SJCRH30 (cell line): ENCODE data around the gene PRR33. TPM values are rescaled to one million over a fixed set of nuclear protein-coding genes. Genes with fewer than 3 reads are reported as not detected.

ENCODE experiments used
- DNase-seq, 2 experiments: peaks; one replicate each; pipeline ENCODE4 v3.0.0-alpha.2; 2015 to 2020
- H3K27ac ChIP-seq: fragments of 250-450 bp; sonication (Bioruptor Pico); 2 replicates; pipeline ENCODE4 v1.5.1; 2020; ENCODE audit warnings: mild to moderate bottlenecking, moderate library complexity
- H3K27me3 ChIP-seq: fragments of 250-450 bp; sonication (Bioruptor Pico); 2 replicates; pipeline ENCODE4 v1.5.1; 2020; ENCODE audit warnings: mild to moderate bottlenecking, moderate library complexity
- H3K36me3 ChIP-seq: fragments of 250-450 bp; sonication (Bioruptor Pico); 2 replicates; pipeline ENCODE4 v1.5.1; 2020; ENCODE audit warnings: mild to moderate bottlenecking, moderate library complexity
- H3K4me1 ChIP-seq: fragments of 250-450 bp; sonication (Bioruptor Pico); 2 replicates; pipeline ENCODE4 v1.5.1; 2020; ENCODE audit warnings: mild to moderate bottlenecking, moderate library complexity
- H3K4me3 ChIP-seq: fragments of 250-450 bp; sonication (Bioruptor Pico); 2 replicates; pipeline ENCODE4 v1.5.1; 2020; ENCODE audit warnings: mild to moderate bottlenecking, moderate library complexity
- H3K9me3 ChIP-seq: fragments of 250-450 bp; sonication (Bioruptor Pico); replicated peaks from 2 replicates; pipeline ENCODE4 v1.5.1; 2020; ENCODE audit warnings: mild to moderate bottlenecking, moderate library complexity
- total RNA-seq: library from RNA; depleted of rRNA; stranded (reverse); fragments of >200 nt; shearing (Covaris generic); gene quantifications from 2 replicates; pipeline ENCODE4 v1.2.3, GENCODE V29; 2014

The PRR33 gene
- total RNA-seq, 1 experiment from 2014 or later, result 0.02 TPM

- H3K27ac ChIP-seq, result no peak overlapping the region
- H3K9me3 ChIP-seq, result no peaks in the 10 kb centered on the region
- H3K4me1 ChIP-seq, result 0 out of 2 replicates have a peak, but pooled peaks cover 4% of the 10 kb centered on the region
- no peak for DNase-seq
- peaks cover 6% of the 10 kb centered on the region; the same call in 1 of the 2 replicates for H3K27me3 ChIP-seq
- no peak overlapping the region for H3K4me3 ChIP-seq
- H3K36me3 ChIP-seq, result no peaks in the 10 kb centered on the region
Observed at GRCh38 chr11:1931341-1932104, 39.8 kb upstream of the PRR33 start.

- H3K4me1 ChIP-seq, result 0 out of 2 replicates have a peak, but pooled peaks cover 4% of the 10 kb centered on the region
Observed at GRCh38 chr11:1930462-1930830, 38.8 kb upstream of the PRR33 start.

GRCh38 chr11:1929621-1930461 lies 38.1 kb upstream of the PRR33 start:
- H3K27ac ChIP-seq, result no peak overlapping the region
- 0 out of 2 replicates have a peak, but pooled peaks cover 4% of the 10 kb centered on the region for H3K4me1 ChIP-seq
- H3K9me3 ChIP-seq, result no peaks in the 10 kb centered on the region
- H3K4me3 ChIP-seq, result no peak overlapping the region
- peaks cover 3% of the 10 kb centered on the region; the same call in 1 of the 2 replicates for H3K27me3 ChIP-seq
- no peak for DNase-seq
- H3K36me3 ChIP-seq, result no peaks in the 10 kb centered on the region

More at GRCh38 chr11:1930462-1930830, 38.8 kb upstream of the PRR33 start:
- Histone ChIP-seq H3K27me3 (peaks cover 3% of the 10 kb centered on the region; the same call in 1 of the 2 replicates), H3K4me3 (no peak overlapping the region), H3K36me3 (no peaks in the 10 kb centered on the region), H3K9me3 (no peaks in the 10 kb centered on the region), H3K27ac (no peak overlapping the region)
- no peak for DNase-seq

- no peak overlapping the region for H3K27ac ChIP-seq
- DNase-seq, result no peak
- no peak overlapping the region for H3K4me3 ChIP-seq
- 0 out of 2 replicates have a peak, but pooled peaks cover 4% of the 10 kb centered on the region for H3K4me1 ChIP-seq
- no peaks in the 10 kb centered on the region for H3K27me3 ChIP-seq
- H3K36me3 ChIP-seq, result no peaks in the 10 kb centered on the region
- H3K9me3 ChIP-seq, result no peaks in the 10 kb centered on the region
Observed at GRCh38 chr11:1928891-1929541, 37.3 kb upstream of the PRR33 start.

GRCh38 chr11:1928470-1928890 lies 36.8 kb upstream of the PRR33 start:
- H3K27me3 ChIP-seq, result no peaks in the 10 kb centered on the region
- no peaks in the 10 kb centered on the region for H3K9me3 ChIP-seq
- 0 out of 2 replicates have a peak, but pooled peaks cover 4% of the 10 kb centered on the region for H3K4me1 ChIP-seq
- no peak for DNase-seq
- no peaks in the 10 kb centered on the region for H3K36me3 ChIP-seq
- H3K4me3 ChIP-seq, result no peak overlapping the region
- no peak overlapping the region for H3K27ac ChIP-seq

GRCh38 chr11:1927848-1928469 lies 36.3 kb upstream of the PRR33 start:
- H3K27me3 ChIP-seq, result no peaks in the 10 kb centered on the region
- no peak for DNase-seq
- H3K27ac ChIP-seq, result no peak overlapping the region
- no peak overlapping the region for H3K4me3 ChIP-seq
- H3K36me3 ChIP-seq, result no peaks in the 10 kb centered on the region
- no peaks in the 10 kb centered on the region for H3K9me3 ChIP-seq
- H3K4me1 ChIP-seq, result peaks cover 6% of the 10 kb centered on the region; the same call in 1 of the 2 replicates

GRCh38 chr11:1927026-1927847 lies 35.5 kb upstream of the PRR33 start:
- H3K9me3 ChIP-seq, result no peaks in the 10 kb centered on the region
- DNase-seq, result no peak
- no peak overlapping the region for H3K27ac ChIP-seq
- H3K4me3 ChIP-seq, result no peak overlapping the region
- H3K36me3 ChIP-seq, result no peaks in the 10 kb centered on the region
- H3K27me3 ChIP-seq, result no peaks in the 10 kb centered on the region
- H3K4me1 ChIP-seq, result peaks cover 13% of the 10 kb centered on the region

GRCh38 chr11:1926156-1927025 lies 34.7 kb upstream of the PRR33 start:
- no peak for DNase-seq
- H3K27ac ChIP-seq, result no peak overlapping the region
- peaks cover 20% of the 10 kb centered on the region for H3K4me1 ChIP-seq
- H3K36me3 ChIP-seq, result no peaks in the 10 kb centered on the region
- no peak overlapping the region for H3K4me3 ChIP-seq
- H3K9me3 ChIP-seq, result no peaks in the 10 kb centered on the region
- H3K27me3 ChIP-seq, result no peaks in the 10 kb centered on the region

- Histone ChIP-seq H3K9me3 (no peaks in the 10 kb centered on the region), H3K27me3 (no peaks in the 10 kb centered on the region), H3K4me1 (peaks cover 27% of the 10 kb centered on the region), H3K36me3 (no peaks in the 10 kb centered on the region), H3K27ac (no peak overlapping the region), H3K4me3 (no peak overlapping the region)
- no peak for DNase-seq
Observed at GRCh38 chr11:1925373-1926155, 33.9 kb upstream of the PRR33 start.

- H3K36me3 ChIP-seq, result no peaks in the 10 kb centered on the region
- DNase-seq, result no peak
Observed at GRCh38 chr11:1924646-1925372, 33.1 kb upstream of the PRR33 start.

GRCh38 chr11:1924181-1924580 lies 32.5 kb upstream of the PRR33 start:
- H3K36me3 ChIP-seq, result no peaks in the 10 kb centered on the region
- H3K4me1 ChIP-seq, result peaks cover 36% of the 10 kb centered on the region
- H3K9me3 ChIP-seq, result no peaks in the 10 kb centered on the region
- DNase-seq, result no peak
- no peak overlapping the region for H3K4me3 ChIP-seq
- H3K27ac ChIP-seq, result no peak overlapping the region
- H3K27me3 ChIP-seq, result no peaks in the 10 kb centered on the region

More at GRCh38 chr11:1924646-1925372, 33.1 kb upstream of the PRR33 start:
- peaks cover 30% of the 10 kb centered on the region for H3K4me1 ChIP-seq
- no peaks in the 10 kb centered on the region for H3K27me3 ChIP-seq
- no peak overlapping the region for H3K4me3 ChIP-seq
- no peak overlapping the region for H3K27ac ChIP-seq
- no peaks in the 10 kb centered on the region for H3K9me3 ChIP-seq
